GM18520 (cell line): ENCODE measurements around the gene TNNI3K.

Experiments used
- ATAC-seq: cut with Tn5 transposase; IDR thresholded peaks from one replicate; pipeline ENCODE4 v1.9.1; 2021; ENCODE audit not compliant: unreplicated experiment

Gene TNNI3K

GRCh38 chr1:74280642-74281396, 45.6 kb downstream of the TNNI3K start:
- ATAC-seq: no peak

GRCh38 chr1:74286414-74286813, 51.2 kb downstream of the TNNI3K start:
- no peak for ATAC-seq

- ATAC-seq: no peak
These were observed 79.3 kb downstream of the TNNI3K start for GRCh38 chr1:74314438-74314837.

GRCh38 chr1:74316302-74316701, 81.1 kb downstream of the TNNI3K start:
- ATAC-seq: no peak

GRCh38 chr1:74317663-74318062, 82.5 kb downstream of the TNNI3K start:
- peak; percentile 50 for ATAC-seq

GRCh38 chr1:74323937-74324473, 88.8 kb downstream of the TNNI3K start:
- no peak for ATAC-seq

- ATAC-seq: no peak
These were observed 89.7 kb downstream of the TNNI3K start for GRCh38 chr1:74324684-74325448.

GRCh38 chr1:74328851-74329250, 93.7 kb downstream of the TNNI3K start:
- ATAC-seq: no peak

GRCh38 chr1:74333244-74333643, 98.1 kb downstream of the TNNI3K start:
- no peak for ATAC-seq

- ATAC-seq: no peak
These were observed 99.0 kb downstream of the TNNI3K start for GRCh38 chr1:74334147-74334546.

- ATAC-seq: no peak
These were observed 105.5 kb downstream of the TNNI3K start for GRCh38 chr1:74340656-74341055.

GRCh38 chr1:74341702-74342339, 106.6 kb downstream of the TNNI3K start:
- ATAC-seq: no peak

GRCh38 chr1:74343216-74343615, 108.0 kb downstream of the TNNI3K start:
- no peak for ATAC-seq

- no peak for ATAC-seq
These were observed 109.2 kb downstream of the TNNI3K start for GRCh38 chr1:74344387-74344786.

GRCh38 chr1:74356493-74356892, 121.3 kb downstream of the TNNI3K start:
- no peak for ATAC-seq

- ATAC-seq: no peak
These were observed 122.0 kb downstream of the TNNI3K start for GRCh38 chr1:74357150-74357549.

- ATAC-seq: no peak
These were observed 122.6 kb downstream of the TNNI3K start for GRCh38 chr1:74357756-74358155.

- no peak for ATAC-seq
These were observed 127.5 kb downstream of the TNNI3K start for GRCh38 chr1:74362691-74363090.

GRCh38 chr1:74363220-74363619, 128.0 kb downstream of the TNNI3K start:
- no peak for ATAC-seq

GRCh38 chr1:74367175-74367813, 132.1 kb downstream of the TNNI3K start:
- no peak for ATAC-seq

- ATAC-seq: no peak
These were observed 133.1 kb downstream of the TNNI3K start for GRCh38 chr1:74368335-74368734.
